Endometrium (tissue), 2 donors: ENCODE measurements around the gene CASS4.
"Not testable (repeated sequence)": the region's sequence is repeated elsewhere in the genome, so short reads cannot be mapped to it uniquely, and the experiment has no call there.

Experiments
- FAIRE-seq: peaks from 2 replicates; lab custom pipeline; 2012; peaks lifted over from hg19 to GRCh38; lab: Jason Lieb, UNC
- donor health status: control.
- donor health status: control.

CASS4 gene

DNA sequence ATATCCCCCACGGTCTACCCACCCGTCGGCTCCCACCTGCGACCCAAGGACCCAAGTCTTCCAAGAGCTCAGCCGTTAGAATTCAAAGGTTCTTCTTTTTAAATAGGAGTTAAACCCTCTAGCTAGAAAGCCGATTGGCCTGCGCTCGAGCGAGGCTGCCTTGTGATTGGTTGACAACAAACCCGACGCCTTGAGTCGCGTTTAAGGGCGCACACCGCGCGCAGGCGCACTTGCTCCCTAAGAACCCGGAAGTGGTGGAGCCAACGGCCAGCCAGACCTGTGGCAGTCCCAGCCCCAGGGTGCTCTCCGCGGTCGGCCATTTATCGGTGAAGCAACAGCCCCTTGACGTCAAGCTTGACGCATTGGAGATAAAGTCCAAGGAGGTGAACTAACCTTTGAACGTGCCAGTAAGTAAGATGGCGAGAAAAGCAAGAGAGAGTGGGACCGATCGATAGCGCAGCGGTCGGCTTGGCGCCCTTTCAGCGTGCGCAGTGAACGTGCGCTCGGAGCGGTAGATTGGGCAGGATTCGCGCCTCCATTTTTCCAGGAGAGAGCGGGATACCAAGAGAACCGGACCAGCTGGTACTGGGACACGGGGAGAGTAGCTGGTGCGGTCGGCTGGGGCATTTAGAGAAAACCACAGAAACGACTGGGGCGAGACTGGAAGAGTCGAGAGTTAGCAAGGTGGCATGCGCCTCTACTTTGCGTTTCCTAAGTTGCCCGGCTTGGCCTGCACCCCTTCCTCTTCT lies 19.8 kb upstream of the CASS4 start, which contains the start of the genes AURKA and CSTF1:
Gene AURKA (minus strand): TSS at position 84 of the 749 bp plus-strand sequence. CDS start 4,018 bp downstream, outside the sequence.
Gene CSTF1 (plus strand): TSS at position 514 of the 749 bp plus-strand sequence. CDS start 2,908 bp downstream, outside the sequence.
- peak; percentile 95 for FAIRE-seq

DNA sequence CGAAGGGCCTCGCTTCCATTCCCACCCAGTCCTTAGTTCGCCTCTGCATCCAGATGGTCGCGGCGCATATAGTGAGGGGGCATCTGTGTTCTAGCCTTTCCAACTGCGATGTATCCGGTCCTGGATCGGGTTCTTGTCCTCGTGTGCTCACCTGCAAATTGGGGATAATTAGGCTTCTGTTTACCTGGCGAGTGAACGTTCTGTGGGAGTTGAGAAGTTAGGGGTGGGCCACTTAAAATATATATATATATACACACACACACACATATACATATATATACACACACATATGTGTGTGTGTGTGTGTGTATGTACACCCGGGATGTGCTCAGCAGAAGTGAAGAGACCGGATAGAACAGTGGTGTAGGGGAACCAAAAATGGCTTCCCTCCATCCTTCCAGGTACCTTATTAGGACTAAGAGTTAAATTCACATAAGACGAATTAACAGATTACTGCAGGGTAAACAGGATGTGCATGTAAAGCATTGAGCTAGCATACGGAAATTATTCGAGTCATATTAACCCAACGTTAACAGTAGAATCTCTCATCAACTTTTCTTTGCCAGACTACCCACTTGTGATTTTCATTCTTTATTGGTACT lies 19.1 kb upstream of the CASS4 start:
- FAIRE-seq: no peak

DNA sequence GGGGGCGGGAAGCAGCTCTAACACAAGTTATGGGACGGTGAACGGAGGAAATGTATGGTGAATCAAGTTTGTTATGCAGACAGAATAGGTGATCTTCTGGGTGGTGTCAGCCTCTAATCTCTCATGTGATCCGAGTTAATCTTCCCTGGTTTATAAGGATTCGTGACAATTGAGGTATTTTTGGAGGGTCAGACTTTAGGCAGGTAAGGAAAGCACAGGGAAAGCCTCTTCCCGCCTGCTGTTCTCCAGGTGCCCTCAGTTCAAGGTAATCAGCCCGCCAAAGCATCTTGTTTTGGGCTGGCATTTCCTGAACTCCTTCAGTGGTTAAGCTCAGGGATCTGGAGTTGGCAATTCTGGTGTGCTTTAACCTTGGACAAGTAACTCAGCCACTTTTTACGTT lies 18.4 kb upstream of the CASS4 start:
- FAIRE-seq: no peak

DNA sequence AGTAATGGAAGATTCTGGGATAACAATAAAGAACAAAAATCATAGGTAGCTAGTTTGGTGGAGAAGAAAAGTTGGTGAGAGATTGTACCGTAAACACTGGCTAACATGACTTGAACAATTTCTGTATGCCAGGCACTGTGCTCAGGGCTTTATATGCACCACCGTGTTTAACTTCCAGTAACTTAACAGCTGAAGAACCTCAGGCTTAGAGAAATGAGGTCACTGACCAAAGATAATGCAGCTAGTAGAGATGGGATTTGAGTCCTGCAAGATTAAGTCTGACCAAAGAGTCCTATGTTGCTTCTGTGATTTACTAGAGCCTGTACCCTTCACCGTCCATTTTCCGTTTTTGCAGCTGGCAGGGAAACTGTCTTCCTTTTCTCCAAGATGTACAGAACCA lies 16.9 kb upstream of the CASS4 start:
- no peak for FAIRE-seq

DNA sequence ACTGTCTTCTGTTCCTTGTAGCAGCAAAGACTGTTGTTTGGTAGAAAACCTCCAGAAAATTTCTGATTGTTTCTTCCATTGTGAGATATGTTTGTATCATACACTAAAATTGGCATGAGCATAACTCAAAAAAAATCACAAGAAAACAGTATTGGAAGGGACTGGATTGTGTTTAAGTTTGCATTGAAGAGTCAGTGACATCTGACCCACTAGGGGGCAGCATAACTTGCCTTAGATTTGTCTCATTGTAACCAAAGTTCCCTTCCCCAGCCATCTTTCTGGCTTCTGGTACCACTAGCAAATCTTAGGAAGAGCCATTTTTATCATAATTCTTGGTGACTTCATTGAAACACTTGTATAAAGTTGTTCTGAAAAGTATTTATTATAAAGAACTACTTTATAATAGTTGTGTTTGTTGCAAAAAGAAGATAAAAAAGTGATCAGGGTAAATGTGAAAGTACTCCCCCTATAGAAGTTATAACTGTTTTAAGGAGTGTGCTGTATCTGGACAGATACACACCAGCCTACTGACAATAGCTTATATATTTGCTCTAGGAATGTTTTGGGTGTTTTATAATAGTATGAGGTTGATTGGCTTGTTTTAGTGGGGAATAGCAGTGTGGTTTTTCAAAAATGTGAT lies 11.9 kb upstream of the CASS4 start:
- FAIRE-seq: no peak

DNA sequence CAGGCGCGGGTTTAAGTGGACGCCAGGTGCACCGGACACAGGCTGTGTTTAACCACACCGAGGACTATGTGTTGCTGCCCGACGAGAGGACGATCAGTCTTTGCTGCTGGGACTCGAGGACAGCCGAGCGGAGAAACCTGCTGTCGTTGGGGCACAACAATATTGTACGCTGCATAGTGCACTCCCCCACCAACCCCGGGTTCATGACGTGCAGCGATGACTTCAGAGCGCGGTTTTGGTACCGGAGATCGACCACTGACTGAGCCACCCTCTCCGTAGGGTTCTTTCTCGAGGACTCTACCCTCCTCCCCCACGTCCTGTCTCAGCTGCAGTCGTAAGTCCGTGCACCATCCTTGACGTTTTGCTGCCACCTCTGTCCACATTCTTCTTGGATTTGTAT lies 8.6 kb upstream of the CASS4 start:
- no peak for FAIRE-seq

DNA sequence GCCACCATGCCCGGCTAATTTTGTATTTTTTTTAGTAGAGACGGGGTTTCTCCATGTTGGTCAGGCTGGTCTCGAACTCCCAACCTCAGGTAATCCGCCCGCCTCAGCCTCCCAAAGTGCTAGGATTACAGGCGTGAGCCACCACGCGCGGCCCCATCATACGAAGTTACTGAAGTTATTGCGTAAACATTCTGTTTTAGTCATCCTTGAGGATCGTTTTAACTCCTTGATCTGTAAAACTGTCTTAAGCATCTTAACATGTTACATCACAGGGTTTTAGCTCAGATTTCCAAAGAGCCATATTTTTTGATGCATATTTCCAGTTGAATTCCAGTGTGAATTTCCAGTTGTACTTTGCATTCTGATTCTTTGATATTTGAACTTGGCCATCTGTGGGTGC lies 6.7 kb upstream of the CASS4 start:
- not testable (repeated sequence) for FAIRE-seq

DNA sequence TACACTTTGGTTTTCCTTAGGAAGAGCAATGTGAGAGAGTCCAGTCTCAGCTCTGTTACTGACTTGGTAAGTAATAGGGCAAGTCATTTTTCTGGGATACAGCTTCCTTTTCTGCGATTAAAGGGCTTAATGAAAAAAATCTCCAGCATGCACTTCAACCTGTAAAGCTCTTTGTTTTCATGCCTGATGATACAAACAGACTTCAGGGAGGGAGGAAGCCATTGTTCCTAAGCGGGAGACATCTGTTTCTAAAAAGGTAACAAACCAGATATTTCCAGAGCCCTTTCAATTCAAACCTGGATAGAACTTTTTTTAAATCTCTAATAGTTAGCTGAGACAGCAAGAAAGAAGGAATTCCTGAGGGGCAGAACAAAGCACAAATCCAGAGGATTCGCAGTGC lies 5.2 kb upstream of the CASS4 start:
- no peak for FAIRE-seq

DNA sequence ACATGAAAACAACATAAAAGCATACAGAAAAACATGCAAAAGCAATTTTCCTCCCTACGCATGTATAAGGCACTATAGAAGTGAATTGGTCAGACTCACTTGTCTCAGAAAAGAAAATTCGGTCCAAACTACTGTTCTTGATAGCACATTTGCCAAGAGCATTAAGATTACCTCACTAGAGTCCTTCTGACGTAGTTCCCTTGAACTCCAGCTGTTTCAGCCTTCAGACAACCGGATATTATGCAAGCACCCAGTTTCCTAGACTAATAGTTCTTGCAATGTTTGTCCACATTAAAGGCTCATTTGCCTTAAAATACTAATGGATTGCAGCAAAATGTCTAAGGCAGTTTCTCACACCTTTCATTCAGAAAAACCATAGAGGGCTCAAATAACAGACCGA lies 2.5 kb upstream of the CASS4 start:
- FAIRE-seq: no peak

DNA sequence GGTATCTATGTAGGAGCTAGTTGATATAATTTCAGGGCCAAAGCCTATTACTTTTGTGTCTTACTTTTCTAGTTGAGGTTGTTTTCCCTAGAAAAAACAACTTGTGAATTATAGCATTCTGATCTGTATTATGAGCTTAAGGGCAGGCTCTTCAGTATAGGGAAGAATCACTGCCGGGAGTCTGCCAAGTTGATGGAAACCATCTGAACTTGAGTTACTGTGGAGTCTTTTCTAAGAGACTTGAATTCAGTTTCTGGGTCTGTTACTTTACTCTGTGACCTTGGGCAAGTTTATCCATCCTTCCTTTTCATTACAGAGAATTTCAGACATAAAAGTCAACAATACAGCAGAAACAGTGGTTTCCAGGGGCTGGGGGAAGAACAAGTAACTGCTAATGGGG lies 2.1 kb upstream of the CASS4 start:
- FAIRE-seq: no peak

DNA sequence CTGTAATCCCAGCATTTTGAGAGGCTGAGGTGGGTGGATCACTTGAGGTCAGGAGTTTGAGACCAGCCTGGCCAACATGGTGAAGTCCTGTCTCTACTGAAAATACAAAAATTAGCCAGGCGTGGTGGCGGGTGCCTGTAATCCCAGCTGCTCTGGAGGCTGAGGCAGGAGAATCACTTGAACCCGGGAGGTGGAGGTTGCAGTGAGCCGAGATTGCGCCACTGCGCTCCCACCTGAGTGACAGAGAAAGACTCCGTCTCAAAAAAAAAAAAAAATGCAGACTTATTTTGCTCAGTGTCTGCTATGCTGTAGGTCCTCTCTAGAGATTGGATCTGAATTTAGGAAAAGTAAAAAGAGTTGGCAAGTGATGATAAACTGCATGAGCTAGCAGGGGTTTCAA lies 773 bp upstream of the CASS4 start:
- not testable (repeated sequence) for FAIRE-seq

DNA sequence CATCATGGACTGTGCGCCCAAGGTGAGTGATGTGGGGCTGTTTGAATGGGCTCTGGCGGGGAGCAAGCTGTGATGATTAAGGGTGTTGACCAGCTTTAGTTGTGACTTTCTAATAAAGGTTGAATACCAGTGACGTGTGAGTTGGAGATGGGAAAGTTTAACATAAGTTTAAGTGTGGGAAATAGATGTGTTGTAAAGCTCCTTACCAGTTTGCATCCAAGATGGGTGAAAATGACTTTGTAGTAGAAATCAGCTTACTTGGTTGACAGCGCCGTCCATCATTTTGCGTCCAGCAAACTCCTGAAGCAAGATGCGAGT lies 372 bp downstream of the CASS4 start:
- no peak for FAIRE-seq

DNA sequence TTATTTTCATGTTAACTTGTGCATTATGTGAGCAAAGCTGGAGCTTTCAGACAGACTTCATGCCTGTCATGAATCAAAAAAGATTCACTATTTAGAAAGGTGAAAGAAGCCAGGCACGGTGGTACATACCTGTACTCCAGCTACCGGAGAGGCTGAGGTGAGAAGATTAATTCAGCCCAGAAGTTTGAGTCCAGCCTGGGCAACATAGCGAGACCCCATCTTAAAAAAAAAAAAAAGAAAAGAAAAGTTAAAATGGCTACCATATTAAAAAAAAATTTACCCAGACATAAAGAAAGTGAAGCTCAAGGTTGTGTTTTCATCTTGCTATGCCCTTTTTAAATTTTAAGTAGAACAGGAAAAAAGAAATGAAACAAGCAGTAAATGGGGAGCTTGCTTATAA lies 889 bp downstream of the CASS4 start:
- FAIRE-seq: no peak

DNA sequence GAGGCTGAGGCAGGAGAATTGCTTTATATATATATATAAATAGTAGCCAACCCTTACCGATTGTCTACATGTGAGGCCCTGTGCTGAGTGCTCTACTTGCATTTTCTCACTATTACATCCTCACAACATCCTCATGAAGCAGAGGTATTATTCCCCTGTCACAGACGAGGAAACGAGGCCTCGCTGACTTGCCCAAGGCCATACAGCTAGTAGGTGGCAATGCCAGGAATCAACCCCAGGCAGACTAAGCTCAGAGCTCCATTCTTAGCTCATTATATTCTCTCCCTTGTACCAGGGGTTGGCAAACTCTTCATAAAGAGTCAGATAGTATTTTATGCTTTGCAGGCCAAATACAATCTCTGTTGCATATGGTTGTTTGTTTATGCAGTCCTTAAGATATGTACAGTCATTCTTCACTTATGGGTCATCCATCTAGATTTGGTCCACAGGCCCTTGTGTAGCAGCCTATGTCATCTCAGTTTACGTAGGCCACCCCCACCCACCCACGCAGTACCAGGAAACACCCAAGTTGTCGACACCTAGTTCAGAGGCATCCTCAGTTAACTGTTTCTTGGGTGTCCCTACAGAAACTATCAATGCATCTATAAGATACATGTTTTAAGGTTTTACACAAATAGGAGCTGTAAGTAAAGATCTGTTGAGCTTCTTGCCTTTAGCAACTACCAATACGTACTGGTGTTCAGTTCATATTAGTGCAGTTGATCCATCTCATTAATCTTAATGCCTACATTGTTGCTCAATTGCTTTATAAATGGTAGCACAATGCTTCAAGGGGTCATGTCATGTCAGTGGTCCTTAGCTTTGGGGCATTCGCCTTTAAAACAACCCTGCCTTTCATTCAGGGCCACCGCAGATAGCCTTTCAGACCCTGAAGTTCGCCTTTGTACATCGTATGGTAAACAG lies 3.0 kb downstream of the CASS4 start:
- no peak for FAIRE-seq

DNA sequence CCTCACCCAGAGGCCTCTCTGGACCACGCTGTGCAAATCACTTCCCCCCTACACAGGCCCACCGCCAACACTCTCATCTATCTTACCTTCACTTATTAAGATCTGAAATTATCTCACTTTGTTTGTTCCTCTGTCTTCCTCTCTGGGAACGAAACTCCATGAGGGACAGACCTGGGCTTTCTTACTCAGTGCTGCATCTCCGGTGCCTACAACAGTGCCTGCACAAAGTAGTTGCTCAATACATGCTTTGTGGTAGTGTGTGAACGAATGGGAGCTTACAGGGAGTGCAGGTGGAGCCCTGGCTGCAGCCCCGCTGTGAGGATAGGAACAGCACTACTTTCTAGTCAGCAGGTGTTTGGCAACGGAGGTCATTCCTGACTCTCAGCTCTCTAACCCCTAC lies 5.3 kb downstream of the CASS4 start:
- FAIRE-seq: no peak

DNA sequence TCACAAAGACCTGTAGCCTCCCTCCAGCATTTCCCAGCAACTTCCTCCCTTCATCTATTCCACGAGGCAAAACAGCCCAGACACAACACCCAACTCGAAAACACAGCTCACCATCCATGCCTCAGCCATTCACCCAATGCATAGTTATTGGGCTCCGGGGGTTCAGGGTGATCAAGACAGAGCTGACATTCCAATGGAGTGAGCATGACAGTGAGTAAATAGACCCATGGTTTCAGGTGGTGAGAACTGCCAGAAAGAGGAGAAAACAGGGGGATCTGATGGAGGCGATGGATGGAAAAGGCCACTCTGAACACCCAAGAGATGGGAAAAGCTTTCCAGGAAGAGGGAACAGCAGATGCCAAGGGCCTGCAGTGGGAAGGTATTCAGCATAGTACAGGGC lies 5.9 kb downstream of the CASS4 start:
- FAIRE-seq: no peak

DNA sequence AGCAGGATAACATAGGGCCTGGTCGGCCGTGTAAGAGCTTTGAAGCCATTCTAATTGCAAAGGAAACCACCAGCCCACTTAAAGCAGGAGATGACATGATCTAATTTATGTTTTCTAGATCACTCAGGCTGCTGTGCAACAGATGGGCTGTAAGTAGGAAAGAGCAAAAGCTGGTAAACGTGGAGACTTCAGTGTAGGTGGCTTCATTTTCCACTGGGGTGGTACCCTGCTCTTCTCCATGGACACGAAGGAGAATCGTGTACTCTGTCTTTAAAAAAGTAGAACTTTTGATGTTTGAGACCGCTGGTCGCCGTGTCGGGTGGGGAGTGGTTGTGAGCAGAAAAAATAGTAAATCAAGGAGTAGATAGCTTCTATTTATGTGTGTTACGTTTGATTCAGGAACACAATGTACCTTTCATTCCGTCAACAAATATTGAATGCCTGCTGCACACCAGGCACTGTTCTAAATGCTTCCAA lies 6.4 kb downstream of the CASS4 start:
- no peak for FAIRE-seq

DNA sequence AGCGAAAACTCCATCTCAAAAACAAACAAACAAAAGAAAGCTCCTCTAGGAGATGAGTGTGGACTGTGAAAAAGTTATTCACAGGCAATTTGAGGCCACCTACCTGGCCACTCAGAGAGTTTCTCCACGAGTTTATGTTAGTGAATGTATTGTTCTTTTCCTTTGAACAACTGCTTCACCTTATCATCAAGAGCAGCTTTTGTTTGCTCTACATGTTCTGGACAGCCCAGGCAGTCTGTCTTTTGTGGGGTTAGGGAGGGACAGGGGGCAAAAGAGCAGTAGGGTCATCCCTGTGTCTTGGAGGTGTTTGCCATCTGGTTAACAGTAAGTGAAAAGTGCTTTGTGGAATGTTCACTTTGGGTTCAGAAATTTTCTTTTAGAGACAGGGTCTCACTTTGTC lies 8.0 kb downstream of the CASS4 start:
- no peak for FAIRE-seq

DNA sequence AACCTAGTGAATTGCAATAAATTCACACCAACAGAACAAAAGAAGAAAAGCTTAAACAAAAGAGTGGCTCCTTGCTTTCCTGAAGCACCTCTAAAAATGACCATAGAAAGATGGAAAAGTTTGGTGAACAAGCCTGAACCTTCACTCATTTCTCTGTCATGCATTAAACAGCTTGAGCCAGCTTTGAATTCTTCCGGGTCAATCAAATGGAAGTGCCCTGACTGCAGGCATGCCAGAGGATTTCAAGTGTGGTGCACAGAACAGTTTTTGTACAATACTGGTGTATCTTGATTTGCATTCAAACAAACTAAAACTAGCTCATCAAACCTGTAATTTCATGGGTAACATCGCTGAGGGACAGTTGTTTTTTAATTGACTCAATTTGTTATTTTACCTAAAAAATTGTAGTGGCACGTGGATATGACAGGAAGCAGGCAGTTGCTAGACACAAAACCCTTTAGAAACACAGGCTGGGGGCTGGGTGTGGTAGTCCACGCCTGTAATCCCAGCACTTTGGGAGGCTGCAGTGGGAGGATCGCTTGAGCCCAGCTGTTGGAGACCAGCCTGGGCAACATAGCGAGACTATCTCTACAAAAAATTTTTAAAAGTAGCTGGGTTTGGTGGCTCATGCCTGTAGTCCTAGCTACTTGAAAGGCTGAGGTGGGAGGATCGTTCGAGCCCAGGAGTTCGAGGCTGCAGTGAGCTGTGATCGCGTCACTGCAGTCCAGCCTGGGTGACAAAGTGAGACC lies 9.1 kb downstream of the CASS4 start:
- no peak for FAIRE-seq

DNA sequence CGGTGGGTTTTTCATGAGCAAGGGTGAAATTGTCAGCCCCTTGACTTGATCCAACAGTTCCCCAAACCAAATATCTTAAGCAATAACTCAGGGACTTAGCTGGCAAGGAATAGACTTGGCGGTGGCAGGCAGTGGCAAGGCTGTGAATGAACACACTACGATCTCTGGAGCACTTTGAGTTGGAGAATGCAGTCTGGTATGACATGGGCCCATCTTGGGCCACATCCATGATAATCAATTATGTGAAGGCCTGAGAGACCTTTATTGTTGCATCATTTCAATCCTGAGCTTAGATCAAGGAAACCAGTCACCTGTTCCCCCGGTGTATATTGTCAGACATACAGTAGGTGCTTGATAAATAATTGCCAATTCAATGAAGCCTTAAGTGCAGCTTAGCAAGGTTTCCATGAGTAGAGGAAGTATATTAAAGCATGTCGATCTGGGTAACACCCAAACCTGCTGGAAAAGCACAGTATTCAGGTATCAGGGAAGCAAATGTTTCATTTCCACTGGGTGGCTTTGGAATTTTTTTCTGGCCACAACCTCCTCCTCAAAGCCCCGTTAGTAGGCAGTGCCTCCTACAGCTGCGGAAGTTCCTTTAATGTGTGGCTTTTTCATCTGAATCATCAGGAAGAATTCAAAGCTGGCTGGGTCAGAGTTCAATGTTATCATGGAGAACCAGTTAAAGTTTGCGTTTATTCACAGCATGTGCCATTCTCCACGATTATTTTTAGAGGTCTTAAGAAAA lies 10.2 kb downstream of the CASS4 start:
- no peak for FAIRE-seq

DNA sequence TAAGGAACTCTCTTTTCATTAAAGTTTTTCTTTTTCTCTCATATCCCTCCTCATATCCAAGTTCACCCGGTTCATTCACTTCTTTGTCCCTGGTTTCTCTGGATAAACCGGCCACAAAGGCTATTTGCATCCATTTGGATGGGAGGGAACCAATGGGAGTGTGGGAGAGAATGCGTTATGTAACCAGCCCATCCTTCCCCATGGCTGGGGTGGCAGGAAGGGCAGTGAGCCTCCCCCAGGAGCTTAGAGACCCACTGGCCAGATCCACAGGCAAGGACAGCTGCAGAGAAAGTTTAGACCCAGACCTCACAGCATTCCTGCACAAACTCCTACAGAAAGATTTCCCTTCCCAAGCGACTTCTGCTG lies 10.7 kb downstream of the CASS4 start:
- no peak for FAIRE-seq
